GM12878 (cell line): ENCODE measurements around the gene GPRC5D. TPM values are rescaled to one million over a fixed set of nuclear protein-coding genes. Genes with fewer than 3 reads are reported as not detected.

Source experiments
- ATAC-seq: fragments of 200-7000 bp; cut with Tn5 transposase; 3 replicates; pipeline ENCODE4 v1.9.1; 2020; ENCODE audit warnings: mild to moderate bottlenecking, moderate library complexity
- BruUV-seq: library from RNA; stranded (reverse); fragments of 400-500 nt; replicated peaks from 2 replicates; lab custom pipeline; 2021; lab: Mats Ljungman, UMichigan
- CTCF ChIA-PET: fragments of 300-600 bp; sonication (Branson Sonifier 250); formaldehyde crosslinking; extraction: SDS; loops from one replicate; lab custom pipeline; 2021; ENCODE audit warnings: inconsistent platforms; lab: Yijun Ruan, JAX
- POLR2A ChIA-PET: fragments of 350-600 bp; formaldehyde crosslinking; extraction: SDS; loops from one replicate; lab custom pipeline; 2021; ENCODE audit warnings: inconsistent platforms; lab: Charles Lee
- RAD21 ChIA-PET: fragments of 300-600 bp; sonication (Branson Sonifier 250); formaldehyde crosslinking; loops from one replicate; lab custom pipeline; 2023; ENCODE audit warnings: antibody characterized with exemption; ENCODE audit not compliant: unreplicated experiment; lab: Charles Lee
- SMC1A ChIA-PET: fragments of 300-600 bp; sonication (Branson Sonifier 250); formaldehyde crosslinking; loops from one replicate; lab custom pipeline; 2023; ENCODE audit not compliant: unreplicated experiment, uncharacterized antibody; lab: Charles Lee
- DNase-seq: peaks from one replicate; pipeline ENCODE4 v3.0.0-alpha.2; 2011; ENCODE audit warnings: low read depth, low spot score
- FAIRE-seq: peaks from 3 replicates; lab custom pipeline; 2011; peaks lifted over from hg19 to GRCh38; lab: Jason Lieb, UNC
- H2AFZ ChIP-seq: 2 replicates; pipeline ENCODE4 v1.6.0; 2011; ENCODE audit warnings: low read depth, low read length, control low read depth; ENCODE audit not compliant: control insufficient read depth
- H3K27ac ChIP-seq: 2 replicates; pipeline ENCODE4 v1.5.1; 2011; ENCODE audit warnings: control low read depth; ENCODE audit not compliant: control insufficient read depth, insufficient read depth
- H3K27me3 ChIP-seq, 2 experiments: replicated peaks in 1 of 2; 2 replicates each; pipeline versions ENCODE4 v1.6.0 to v1.6.1; 2011; ENCODE audit warnings: low read length in 1 of 2; ENCODE audit not compliant: control insufficient read depth in 2 of 2, insufficient read depth in 2 of 2
- H3K36me3 ChIP-seq, 2 experiments: 2 replicates each; pipeline ENCODE4 v1.5.1; 2011; ENCODE audit warnings: low read length in 1 of 2; ENCODE audit not compliant: control insufficient read depth in 2 of 2, insufficient read depth in 2 of 2
- H3K4me1 ChIP-seq: 2 replicates; pipeline ENCODE4 v1.6.1; 2011; ENCODE audit warnings: mild to moderate bottlenecking, low read length, moderate library complexity, mixed read lengths; ENCODE audit not compliant: control insufficient read depth, insufficient read depth
- H3K4me2 ChIP-seq: 2 replicates; pipeline ENCODE4 v1.6.0; 2011; ENCODE audit warnings: control low read depth; ENCODE audit not compliant: control insufficient read depth, insufficient read depth
- H3K4me3 ChIP-seq: fragments of 200-600 bp; sonication (generic); 2 replicates; pipeline ENCODE4 v1.5.1; 2016
- H3K79me2 ChIP-seq: 2 replicates; pipeline ENCODE4 v1.6.0; 2011; ENCODE audit warnings: low read length; ENCODE audit not compliant: control insufficient read depth, insufficient read depth
- H3K9ac ChIP-seq: 2 replicates; pipeline ENCODE4 v1.8.0; 2011; ENCODE audit warnings: low read length, control low read depth, mixed read lengths; ENCODE audit not compliant: control insufficient read depth, insufficient read depth
- H3K9me3 ChIP-seq: replicated peaks from 3 replicates; pipeline ENCODE4 v1.5.1; 2011; ENCODE audit warnings: mild to moderate bottlenecking, low read length; ENCODE audit not compliant: control insufficient read depth, insufficient read depth
- H4K20me1 ChIP-seq: 2 replicates; pipeline ENCODE4 v1.6.0; 2011; ENCODE audit not compliant: control insufficient read depth, insufficient read depth
- TCF3 ChIP-seq: IDR thresholded peaks from 2 replicates; pipeline ENCODE4 v1.6.1; 2012; ENCODE audit warnings: low read depth, mild to moderate bottlenecking, low read length, borderline replicate concordance; ENCODE audit not compliant: insufficient read depth
- ZBTB4 ChIP-seq: fragments of 450-650 bp; formaldehyde crosslinking; IDR thresholded peaks from 2 replicates; pipeline ENCODE4 v1.4.0; 2022; ENCODE audit warnings: mild to moderate bottlenecking, moderate library complexity
- WGBS: methylation state at CpG from one replicate; pipeline ENCODE4 v1.1.6; 2016; ENCODE audit warnings: low lambda C conversion rate; ENCODE audit not compliant: insufficient replicate concordance, insufficient coverage; ENCODE audit errors: missing lambda C conversion rate; 5-methylcytosine and 5-hydroxymethylcytosine counted together
- in situ Hi-C: fragments of 300-500 bp; cut with MboI; formaldehyde crosslinking; loops from 9 replicates; pipeline ENCODE4 v1.14.3; 2018; ENCODE audit warnings: mixed read lengths
- intact Hi-C: fragments of 100-400 bp; cut with micrococcal nuclease; formaldehyde crosslinking; loops from one replicate; pipeline ENCODE4 v1.14.2; 2022; ENCODE audit not compliant: unreplicated experiment
- polyA plus RNA-seq, 11 experiments: library from polyadenylated mRNA; depleted of rRNA in 4 of 11; unstranded in 6 of 11; stranded (reverse) in 5 of 11; fragments of >200 nt; fragmentation: Nextera tagmentation in 4 of 11; fragmentation: Illumina TruSeq in 1 of 11; extraction: Ambion mirVana in 4 of 11; extraction: Trizol in 1 of 11; gene quantifications; 1 replicate in 1 of 11; 2 replicates in 10 of 11; pipeline versions ENCODE4 v1.2.1 to v1.2.3, GENCODE V29; 2011 to 2016; ENCODE audit warnings: inconsistent platforms in 2 of 11, missing spikeins in 2 of 11, low read depth in 1 of 11
- total RNA-seq, 4 experiments: library from RNA; depleted of rRNA in 3 of 4; stranded (reverse); fragments of >200 nt in 3 of 4; fragmentation: Illumina TruSeq in 1 of 4; extraction: Trizol in 1 of 4; gene quantifications; 2 replicates each; pipeline versions ENCODE4 v1.2.1 to v1.2.3, GENCODE V29; 2013 to 2021

Gene GPRC5D
- total and polyA plus RNA-seq, 10 of the 15 experiments (the other 5 are each of a cell fraction or from before 2014, with no cell fraction given), result 0.18 to 0.90 (median 0.37) TPM; not detected in 3

GRCh38 chr12:12898136-12898717 is 53.7 kb downstream of the GPRC5D start:
- BruUV-seq, result no TSS peak
- Histone ChIP-seq H3K79me2 (no peaks in the 10 kb centered on the region), H2AFZ (no peak overlapping the region), H3K4me2 (no peak overlapping the region), H3K36me3 (no peaks in the 10 kb centered on the region), H3K27me3 (peaks cover 0 to 3% of the 10 kb centered on the region in 2 experiments; a peak in 2 of 4 replicates), H3K27ac (no peak overlapping the region), H3K4me3 (no peak overlapping the region), H3K4me1 (no peaks in the 10 kb centered on the region), H3K9me3 (no peaks in the 10 kb centered on the region), H4K20me1 (no peaks in the 10 kb centered on the region), H3K9ac (no peak overlapping the region)
- ATAC-seq (no peak), FAIRE-seq (no peak), DNase-seq (no peak)
- WGBS, result 70% methylated on average over 9 of the region's 9 CpGs
- ChIA-PET POLR2A (no interaction called here), RAD21 (no interaction called here), SMC1A (interaction anchor here (1.3 to 1.5 kb wide), 2 partner anchors 109 to 111 kb away, joined by 4 to 7 read pairs; no protein-coding TSS in a partner anchor), CTCF (no interaction called here)
- intact Hi-C loops, result no loop called here
- in situ Hi-C loops, result no loop called here
- TF ChIP-seq TCF3, result no peak

GRCh38 chr12:12897302-12897701 is 54.7 kb downstream of the GPRC5D start:
- POLR2A ChIA-PET, result interaction anchor here (0.6 kb wide), 1 partner anchor 29 kb away, joined by 5 read pairs; no protein-coding TSS in a partner anchor
- intact Hi-C loops, result no loop called here
- H3K9me3 ChIP-seq, result no peaks in the 10 kb centered on the region

More at GRCh38 chr12:12897302-12897701, 54.7 kb downstream of the GPRC5D start:
- in situ Hi-C loops, result no loop called here
- DNase-seq (no peak), ATAC-seq (no peak), FAIRE-seq (no peak)
- no peak for TF ChIP-seq ZBTB4 (CRISPR knock-in tag)
- Histone ChIP-seq H3K36me3 (no peaks in the 10 kb centered on the region), H3K4me2 (no peak overlapping the region), H4K20me1 (no peaks in the 10 kb centered on the region), H3K27ac (no peak overlapping the region), H3K9ac (no peak overlapping the region), H2AFZ (no peak overlapping the region), H3K27me3 (peaks cover 0 to 4% of the 10 kb centered on the region in 2 experiments; a peak in 3 of 4 replicates), H3K79me2 (no peaks in the 10 kb centered on the region), H3K4me1 (no peaks in the 10 kb centered on the region), H3K4me3 (no peak overlapping the region)
- SMC1A ChIA-PET, result interaction anchor here (0.6 to 1.5 kb wide), 2 partner anchors 17 to 108 kb away, joined by 3 to 7 read pairs; no protein-coding TSS in a partner anchor
- 41% methylated on average over 5 of the region's 6 CpGs for WGBS
- CTCF ChIA-PET, result interaction anchor here (0.6 kb wide), 1 partner anchor 315 kb away, joined by 3 read pairs; no protein-coding TSS in a partner anchor
- no TSS peak for BruUV-seq
- RAD21 ChIA-PET, result interaction anchor here (0.7 kb wide), 1 partner anchor 1178 kb away, joined by 4 read pairs; no protein-coding TSS in a partner anchor
